ENCODE results near the gene RP2.
A peak's percentile ranks its signal among the peaks of the same experiment; 100 is the strongest.

RP2 gene

GRCh38 chrX:46922611-46923010 is 85.8 kb downstream of the RP2 start:
- DNase-seq = no peak

GRCh38 chrX:46927718-46928117 is 90.9 kb downstream of the RP2 start:
- DNase-seq = no peak

DNA sequence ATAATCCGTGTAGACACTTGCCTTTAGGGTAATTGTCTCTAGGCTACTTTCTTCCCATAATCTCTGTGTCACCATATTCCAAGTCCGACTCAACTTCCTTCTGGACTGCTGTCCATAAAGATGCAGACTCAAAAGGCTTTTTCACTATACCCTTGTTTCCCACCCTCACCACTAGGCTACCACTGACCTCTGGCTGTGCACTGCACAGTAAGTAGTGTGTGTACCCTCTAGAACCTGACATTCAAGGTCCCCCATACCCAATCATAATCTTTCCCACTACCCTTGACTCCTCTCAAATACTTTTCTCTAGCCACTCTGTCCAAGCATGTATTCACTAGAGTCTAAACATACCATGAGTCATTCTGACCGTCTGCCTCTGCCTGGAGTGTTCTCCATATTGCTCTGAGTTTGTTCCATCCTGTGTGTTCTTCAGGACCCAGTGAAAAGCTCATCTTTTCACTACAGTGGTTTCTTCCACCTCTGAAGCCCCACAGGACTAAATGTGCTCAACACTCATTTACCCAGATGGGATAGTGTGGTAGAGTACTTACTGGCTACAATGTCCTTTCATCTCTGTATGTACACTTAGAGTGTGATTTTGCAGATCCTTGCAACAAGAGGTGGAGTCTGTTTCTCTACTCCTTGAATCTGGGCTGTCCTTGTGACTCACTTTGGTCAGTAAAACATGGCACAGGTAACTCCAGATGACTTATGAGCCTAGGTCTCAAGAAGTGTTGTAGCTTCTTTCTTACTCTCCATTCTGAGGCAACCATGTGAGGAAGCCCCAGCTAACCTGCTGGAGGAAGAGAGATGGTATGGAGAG is 92.8 kb downstream of the RP2 start:
- peak; percentile 40 for DNase-seq
